Neural cell (in vitro differentiated cells): ENCODE data around the gene RAI14. TPM values are rescaled to one million over a fixed set of nuclear protein-coding genes. Genes with fewer than 3 reads are reported as not detected.

ENCODE experiments used
- H2AFZ ChIP-seq: fragments of 200-600, 300-800 bp; sonication (generic), shearing (Covaris generic); 2 replicates; pipeline ENCODE4 v1.6.0; 2014; ENCODE audit warnings: low read depth, mild to moderate bottlenecking, antibody characterized with exemption, low read length, moderate library complexity
- H3F3A ChIP-seq: fragments of 200-600 bp; shearing (Covaris generic); 2 replicates; pipeline ENCODE4 v1.6.1; 2016; ENCODE audit warnings: mild to moderate bottlenecking, moderate library complexity, mixed read lengths, antibody characterized with exemption, low read length; ENCODE audit not compliant: insufficient read depth, poor library complexity, severe bottlenecking
- H3K27ac ChIP-seq: fragments of 200-600, 300-800 bp; sonication (generic), shearing (Covaris generic); 2 replicates; pipeline ENCODE4 v1.5.1; 2014; ENCODE audit warnings: mild to moderate bottlenecking, low read length, moderate library complexity
- H3K27me3 ChIP-seq: fragments of 300-800, 200-600 bp; sonication (generic), shearing (Covaris generic); 2 replicates; pipeline ENCODE4 v1.6.0; 2014; ENCODE audit warnings: mild to moderate bottlenecking, low read depth, low read length, moderate library complexity; ENCODE audit not compliant: insufficient read depth
- H3K36me3 ChIP-seq: fragments of 300-800, 200-600 bp; sonication (generic), shearing (Covaris generic); 2 replicates; pipeline ENCODE4 v1.5.1; 2014; ENCODE audit warnings: mild to moderate bottlenecking, antibody characterized with exemption, low read length, moderate library complexity; ENCODE audit not compliant: insufficient read depth
- H3K4me2 ChIP-seq: fragments of 300-800, 200-600 bp; sonication (generic), shearing (Covaris generic); 2 replicates; pipeline ENCODE4 v1.6.0; 2014; ENCODE audit warnings: mild to moderate bottlenecking, low read length
- H3K4me3 ChIP-seq: fragments of 300-800, 200-600 bp; sonication (generic), shearing (Covaris generic); 2 replicates; pipeline ENCODE4 v1.5.1; 2014; ENCODE audit warnings: mild to moderate bottlenecking, low read length, moderate library complexity
- H3K79me2 ChIP-seq: fragments of 200-600 bp; shearing (Covaris generic); replicated peaks from 2 replicates; pipeline ENCODE4 v1.6.0; 2014; ENCODE audit warnings: mild to moderate bottlenecking, low read length, moderate library complexity; ENCODE audit not compliant: insufficient read depth
- H3K9ac ChIP-seq: fragments of 300-800, 200-600 bp; sonication (generic), shearing (Covaris generic); 2 replicates; pipeline ENCODE4 v1.6.1; 2016; ENCODE audit warnings: mild to moderate bottlenecking, low read length, mixed read lengths
- H3K9me2 ChIP-seq: fragments of 200-600 bp; shearing (Covaris generic); 2 replicates; pipeline ENCODE4 v1.6.1; 2016; ENCODE audit warnings: mild to moderate bottlenecking, low read length, mixed read lengths; ENCODE audit not compliant: insufficient read depth
- H3K9me3 ChIP-seq: fragments of 200-600, 300-800 bp; sonication (generic), shearing (Covaris generic); 2 replicates; pipeline ENCODE4 v1.6.1; 2016; ENCODE audit warnings: mild to moderate bottlenecking, mixed run types, low read length, moderate library complexity, mixed read lengths
- H4K20me1 ChIP-seq: fragments of 200-600 bp; shearing (Covaris generic); 2 replicates; pipeline ENCODE4 v1.6.1; 2016; ENCODE audit warnings: mild to moderate bottlenecking, mixed run types; ENCODE audit not compliant: insufficient read depth
- CTCF ChIP-seq: fragments of 450-650 bp; IDR thresholded peaks from 2 replicates; pipeline ENCODE4 v1.5.1; 2014; ENCODE audit warnings: antibody characterized with exemption, mild to moderate bottlenecking, moderate library complexity; ENCODE audit not compliant: poor library complexity, severe bottlenecking
- EP300 ChIP-seq: fragments of 450-650 bp; conservative IDR thresholded peaks from 2 replicates; pipeline ENCODE4 v1.6.1; 2014; ENCODE audit warnings: antibody characterized with exemption, mild to moderate bottlenecking, moderate library complexity; ENCODE audit not compliant: poor library complexity, severe bottlenecking
- EZH2 ChIP-seq: fragments of 200-600, 300-800 bp; shearing (Covaris generic), sonication (generic); IDR thresholded peaks from 2 replicates; pipeline ENCODE4 v1.6.1; 2014; ENCODE audit warnings: antibody characterized with exemption, low read length, borderline replicate concordance, mild to moderate bottlenecking; ENCODE audit not compliant: insufficient read depth, poor library complexity, severe bottlenecking
- MXI1 ChIP-seq: fragments of 450-650 bp; conservative IDR thresholded peaks from 2 replicates; pipeline ENCODE4 v1.6.1; 2014; ENCODE audit warnings: antibody characterized with exemption, mild to moderate bottlenecking; ENCODE audit not compliant: poor library complexity, severe bottlenecking
- POLR2AphosphoS5 ChIP-seq: IDR thresholded peaks from 2 replicates; pipeline ENCODE4 v1.6.1; 2012
- RAD21 ChIP-seq: fragments of 450-650 bp; conservative IDR thresholded peaks from 2 replicates; pipeline ENCODE4 v1.6.1; 2014; ENCODE audit warnings: antibody characterized with exemption, mild to moderate bottlenecking, moderate library complexity
- SMC3 ChIP-seq: fragments of 450-650 bp; conservative IDR thresholded peaks from 2 replicates; pipeline ENCODE4 v1.6.1; 2014; ENCODE audit warnings: antibody characterized with exemption, mild to moderate bottlenecking, moderate library complexity; ENCODE audit not compliant: poor library complexity
- TAF1 ChIP-seq: IDR thresholded peaks from 2 replicates; pipeline ENCODE4 v1.6.1; 2012; ENCODE audit warnings: low read depth
- polyA plus RNA-seq: library from polyadenylated mRNA; depleted of rRNA; stranded (reverse); fragments of >200 nt; gene quantifications from 2 replicates; pipeline ENCODE4 v1.2.3, GENCODE V29; 2014
- TF ChIP-seq, protein P1 (sequence below): IDR thresholded peaks from 2 replicates; pipeline ENCODE4 v1.6.1; 2012; ENCODE audit warnings: borderline replicate concordance

The RAI14 gene
- polyA plus RNA-seq, 1 donor from 2014 or later: 7.8 TPM

- Histone ChIP-seq H3F3A (no peaks in the 10 kb centered on the region), H3K27me3 (no peaks in the 10 kb centered on the region), H3K4me2 (no peak overlapping the region), H2AFZ (no peak overlapping the region), H3K36me3 (no peaks in the 10 kb centered on the region), H3K79me2 (no peaks in the 10 kb centered on the region), H3K9me3 (no peaks in the 10 kb centered on the region), H3K9ac (no peak overlapping the region), H3K9me2 (no peaks in the 10 kb centered on the region), H4K20me1 (no peaks in the 10 kb centered on the region), H3K27ac (no peak overlapping the region), H3K4me3 (no peak overlapping the region)
- TF ChIP-seq CTCF (no peak), TAF1 (no peak), POLR2AphosphoS5 (no peak), EZH2 (no peak), RAD21 (no peak), MXI1 (no peak), EP300 (no peak), SMC3 (no peak)
- TF ChIP-seq, protein P1, sequence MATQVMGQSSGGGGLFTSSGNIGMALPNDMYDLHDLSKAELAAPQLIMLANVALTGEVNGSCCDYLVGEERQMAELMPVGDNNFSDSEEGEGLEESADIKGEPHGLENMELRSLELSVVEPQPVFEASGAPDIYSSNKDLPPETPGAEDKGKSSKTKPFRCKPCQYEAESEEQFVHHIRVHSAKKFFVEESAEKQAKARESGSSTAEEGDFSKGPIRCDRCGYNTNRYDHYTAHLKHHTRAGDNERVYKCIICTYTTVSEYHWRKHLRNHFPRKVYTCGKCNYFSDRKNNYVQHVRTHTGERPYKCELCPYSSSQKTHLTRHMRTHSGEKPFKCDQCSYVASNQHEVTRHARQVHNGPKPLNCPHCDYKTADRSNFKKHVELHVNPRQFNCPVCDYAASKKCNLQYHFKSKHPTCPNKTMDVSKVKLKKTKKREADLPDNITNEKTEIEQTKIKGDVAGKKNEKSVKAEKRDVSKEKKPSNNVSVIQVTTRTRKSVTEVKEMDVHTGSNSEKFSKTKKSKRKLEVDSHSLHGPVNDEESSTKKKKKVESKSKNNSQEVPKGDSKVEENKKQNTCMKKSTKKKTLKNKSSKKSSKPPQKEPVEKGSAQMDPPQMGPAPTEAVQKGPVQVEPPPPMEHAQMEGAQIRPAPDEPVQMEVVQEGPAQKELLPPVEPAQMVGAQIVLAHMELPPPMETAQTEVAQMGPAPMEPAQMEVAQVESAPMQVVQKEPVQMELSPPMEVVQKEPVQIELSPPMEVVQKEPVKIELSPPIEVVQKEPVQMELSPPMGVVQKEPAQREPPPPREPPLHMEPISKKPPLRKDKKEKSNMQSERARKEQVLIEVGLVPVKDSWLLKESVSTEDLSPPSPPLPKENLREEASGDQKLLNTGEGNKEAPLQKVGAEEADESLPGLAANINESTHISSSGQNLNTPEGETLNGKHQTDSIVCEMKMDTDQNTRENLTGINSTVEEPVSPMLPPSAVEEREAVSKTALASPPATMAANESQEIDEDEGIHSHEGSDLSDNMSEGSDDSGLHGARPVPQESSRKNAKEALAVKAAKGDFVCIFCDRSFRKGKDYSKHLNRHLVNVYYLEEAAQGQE: no peak
Measured at GRCh38 chr5:34648840-34649158, 7.3 kb upstream of the RAI14 start.

GRCh38 chr5:34651791-34652190 is 4.3 kb upstream of the RAI14 start:
- no peak overlapping the region for H3K27ac ChIP-seq
- H3K4me3 ChIP-seq: no peak overlapping the region
- H3K9me2 ChIP-seq: no peaks in the 10 kb centered on the region
- no peaks in the 10 kb centered on the region for H3K36me3 ChIP-seq
- H3F3A ChIP-seq: no peaks in the 10 kb centered on the region
- no peak overlapping the region for H2AFZ ChIP-seq
- no peaks in the 10 kb centered on the region for H4K20me1 ChIP-seq
- H3K4me2 ChIP-seq: no peak overlapping the region
- H3K27me3 ChIP-seq: no peaks in the 10 kb centered on the region
- H3K9me3 ChIP-seq: no peaks in the 10 kb centered on the region
- no peaks in the 10 kb centered on the region for H3K79me2 ChIP-seq
- H3K9ac ChIP-seq: no peak overlapping the region
- no peak for TF ChIP-seq EZH2
- TF ChIP-seq POLR2AphosphoS5: no peak
- TF ChIP-seq, protein P1: no peak
- TF ChIP-seq CTCF: no peak
- no peak for TF ChIP-seq TAF1
- no peak for TF ChIP-seq MXI1
- TF ChIP-seq EP300: no peak
- TF ChIP-seq SMC3: no peak
- TF ChIP-seq RAD21: no peak
